NK-92 treated with Interleukin-12 subunit alpha and Interleukin-12 subunit beta, amount 100 ng/mL, for 24 hours (cell line): Measurements from ENCODE around the gene RXFP2.

ENCODE experiments used
- DNase-seq: peaks from one replicate; lab custom pipeline; 2025; lab: John Stamatoyannopoulos, UW

RXFP2 gene

GRCh38 chr13:31827707-31828106 is 88.4 kb downstream of the RXFP2 start:
- DNase-seq: no peak

- DNase-seq: no peak
Measured at GRCh38 chr13:31835932-31836331, 96.6 kb downstream of the RXFP2 start.

GRCh38 chr13:31843044-31843443 is 103.7 kb downstream of the RXFP2 start:
- no peak for DNase-seq

- DNase-seq: no peak
Measured at GRCh38 chr13:31846182-31846938, 107.0 kb downstream of the RXFP2 start.

GRCh38 chr13:31846961-31847752 is 107.8 kb downstream of the RXFP2 start:
- no peak for DNase-seq

- DNase-seq: no peak
Measured at GRCh38 chr13:31848621-31849020, 109.3 kb downstream of the RXFP2 start.

- no peak for DNase-seq
Measured at GRCh38 chr13:31849206-31849605, 109.9 kb downstream of the RXFP2 start.

- no peak for DNase-seq
Measured at GRCh38 chr13:31850041-31850555, 110.8 kb downstream of the RXFP2 start.

- DNase-seq: no peak
Measured at GRCh38 chr13:31851216-31851615, 111.9 kb downstream of the RXFP2 start.
